ENCODE measurements around the gene B4GAT1.

DNA sequence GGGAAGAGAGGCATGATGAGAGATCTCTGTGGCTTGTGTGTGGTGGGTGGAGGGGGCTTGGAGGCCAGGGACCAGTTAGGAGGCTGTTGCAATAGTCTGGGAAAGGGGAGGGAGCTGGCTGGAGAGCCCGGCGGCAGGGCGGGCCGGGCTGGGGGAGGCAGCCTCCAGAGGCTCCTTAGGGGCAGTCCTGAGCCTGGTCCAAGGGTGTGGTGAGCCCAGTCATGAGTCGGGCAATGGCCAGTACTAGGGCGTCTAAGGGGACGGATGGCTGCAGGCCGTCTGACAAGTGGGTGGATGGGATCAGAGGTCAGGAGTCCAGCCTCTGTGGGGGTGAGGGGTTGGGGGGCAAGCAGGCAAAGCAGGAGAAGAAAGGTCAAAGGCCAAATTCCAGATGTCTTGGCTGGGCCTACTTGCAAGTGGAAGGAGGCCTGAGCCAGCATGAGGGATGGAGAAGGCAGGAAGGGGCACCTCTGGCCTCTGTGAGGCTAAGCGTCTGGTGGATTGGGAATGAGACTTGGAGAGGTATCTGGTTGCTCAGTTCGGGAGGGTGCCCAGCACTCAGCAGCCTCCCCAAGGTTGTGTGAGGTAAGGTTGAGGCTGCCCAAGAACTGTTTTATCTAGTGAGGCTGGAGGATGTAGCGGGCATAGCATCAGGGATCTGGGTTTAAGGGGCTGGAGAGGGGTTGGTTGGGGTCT, 24.5 kb downstream of the B4GAT1 start:
- TF ChIP-seq, protein P1, sequence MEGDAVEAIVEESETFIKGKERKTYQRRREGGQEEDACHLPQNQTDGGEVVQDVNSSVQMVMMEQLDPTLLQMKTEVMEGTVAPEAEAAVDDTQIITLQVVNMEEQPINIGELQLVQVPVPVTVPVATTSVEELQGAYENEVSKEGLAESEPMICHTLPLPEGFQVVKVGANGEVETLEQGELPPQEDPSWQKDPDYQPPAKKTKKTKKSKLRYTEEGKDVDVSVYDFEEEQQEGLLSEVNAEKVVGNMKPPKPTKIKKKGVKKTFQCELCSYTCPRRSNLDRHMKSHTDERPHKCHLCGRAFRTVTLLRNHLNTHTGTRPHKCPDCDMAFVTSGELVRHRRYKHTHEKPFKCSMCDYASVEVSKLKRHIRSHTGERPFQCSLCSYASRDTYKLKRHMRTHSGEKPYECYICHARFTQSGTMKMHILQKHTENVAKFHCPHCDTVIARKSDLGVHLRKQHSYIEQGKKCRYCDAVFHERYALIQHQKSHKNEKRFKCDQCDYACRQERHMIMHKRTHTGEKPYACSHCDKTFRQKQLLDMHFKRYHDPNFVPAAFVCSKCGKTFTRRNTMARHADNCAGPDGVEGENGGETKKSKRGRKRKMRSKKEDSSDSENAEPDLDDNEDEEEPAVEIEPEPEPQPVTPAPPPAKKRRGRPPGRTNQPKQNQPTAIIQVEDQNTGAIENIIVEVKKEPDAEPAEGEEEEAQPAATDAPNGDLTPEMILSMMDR (IDR thresholded peaks at IDR 0.05; ENCODE audit: poor library complexity), result no peak
- TF ChIP-seq EZH2 (IDR thresholded peaks at IDR 0.05; ENCODE audit: borderline replicate concordance) (no peak), EZH2phosphoT487 (IDR thresholded peaks at IDR 0.05; ENCODE audit: low read depth, severe bottlenecking, unreplicated experiment) (no peak)
